ENCODE data around the gene COL7A1.

COL7A1 gene

DNA sequence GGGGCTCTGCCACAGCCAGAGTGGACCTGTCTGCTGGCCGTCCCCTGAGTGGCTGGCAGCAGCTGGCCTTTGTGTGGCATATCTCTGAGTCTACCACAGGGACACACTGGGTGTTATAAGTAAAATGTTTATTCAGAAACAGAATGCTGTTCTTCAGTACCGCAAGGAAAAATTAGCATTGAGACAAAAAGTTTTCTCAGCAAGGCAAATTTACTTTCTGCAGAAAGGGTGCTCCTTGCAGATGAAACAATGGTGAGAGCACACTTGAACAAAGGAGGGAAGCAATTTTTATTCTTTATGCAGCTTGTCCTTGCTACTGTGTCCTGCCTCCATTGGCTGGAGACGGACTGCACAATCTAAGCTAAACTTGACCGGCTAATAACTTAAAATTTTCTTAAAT is 22.4 kb upstream of the COL7A1 start:
- no peak for DNase-seq

DNA sequence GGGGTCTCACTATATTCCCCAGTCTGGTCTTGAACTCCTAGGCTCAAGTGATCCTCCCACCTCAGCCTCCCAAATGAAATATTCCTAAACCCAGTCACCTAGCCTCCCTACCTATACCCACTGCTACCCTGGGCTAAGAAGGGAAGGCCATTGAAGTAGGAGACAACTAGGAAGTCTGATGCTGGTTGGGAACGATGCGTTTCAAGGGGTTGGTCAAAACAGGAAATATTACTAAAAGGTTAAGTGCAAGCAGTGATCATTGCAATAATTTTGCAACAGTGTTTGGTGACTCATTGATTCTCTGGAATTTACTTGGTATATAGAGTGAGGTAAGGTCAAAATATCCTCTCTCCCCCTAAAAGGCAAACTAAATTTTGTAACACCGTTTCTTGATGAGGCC is 18.9 kb upstream of the COL7A1 start:
- DNase-seq: no peak

DNA sequence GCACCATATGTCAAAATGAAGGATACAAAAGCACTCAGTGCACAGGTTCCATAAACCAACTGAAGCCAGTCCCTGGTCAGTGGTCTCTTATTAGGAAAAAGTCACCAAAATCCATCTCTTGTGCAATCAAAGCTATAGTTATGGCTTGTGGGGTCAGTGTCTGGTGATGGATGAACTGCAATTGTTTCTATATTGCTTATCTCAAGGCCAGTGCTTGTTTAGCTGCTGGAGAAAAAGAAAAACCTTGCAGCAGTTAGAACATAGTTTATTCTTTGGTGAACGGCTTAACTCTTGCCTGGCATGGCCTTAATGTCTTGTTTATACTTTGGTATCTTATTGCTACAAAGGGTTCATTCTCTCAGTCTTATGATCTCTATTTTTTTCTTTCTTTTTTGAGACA is 17.2 kb upstream of the COL7A1 start:
- no peak for DNase-seq

DNA sequence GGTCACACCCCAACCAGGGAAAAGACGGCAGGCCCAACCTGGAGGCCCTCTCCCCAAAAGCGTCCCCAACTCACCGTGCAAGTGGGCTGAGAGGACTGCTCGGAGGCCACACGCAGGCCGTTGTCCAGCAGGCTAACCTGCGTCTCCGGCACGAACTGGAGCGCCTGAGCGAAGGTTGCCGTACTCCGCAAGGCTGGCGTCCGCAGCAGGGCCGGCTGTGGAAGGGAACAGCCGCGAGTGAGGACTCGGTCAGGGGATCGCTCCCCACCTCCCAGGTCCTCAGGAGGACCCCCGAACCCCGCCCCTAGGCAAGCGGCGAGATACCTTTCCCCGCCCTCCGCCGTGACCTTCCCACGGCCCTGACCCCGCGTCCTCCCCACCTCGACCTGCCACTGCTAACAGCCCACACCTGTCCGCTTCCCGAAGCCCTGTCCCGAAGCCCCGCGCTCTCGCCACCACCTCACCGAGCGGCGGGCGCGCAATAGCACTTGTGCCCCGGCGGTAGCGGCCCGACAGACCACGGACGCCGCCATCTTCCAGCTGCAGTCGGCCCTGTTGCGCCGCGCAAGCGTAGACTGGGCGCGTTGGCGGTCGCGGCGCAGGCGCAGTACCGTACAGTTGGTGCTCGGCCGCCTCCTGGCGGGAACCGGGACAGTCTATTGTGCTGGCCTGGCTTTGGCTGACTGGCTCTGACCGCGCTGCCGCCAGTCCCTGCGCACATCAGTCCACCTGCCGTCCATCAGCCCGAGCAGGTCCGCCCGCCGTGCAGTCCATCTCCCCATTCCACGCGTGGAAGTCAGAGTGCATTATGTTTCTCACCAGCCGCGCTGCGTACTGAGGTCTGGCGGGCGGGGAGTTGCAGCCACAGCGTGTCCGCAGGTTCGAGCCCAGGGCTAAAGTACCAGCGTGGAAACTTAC is 14.2 kb upstream of the COL7A1 start, which contains the start of gene UQCRC1:
Gene UQCRC1 (minus strand): TSS at position 559 of the 918 bp plus-strand sequence. CDS start 26 bp downstream, at position 533.
- DNase-seq: peak; percentile 88 to 89

DNA sequence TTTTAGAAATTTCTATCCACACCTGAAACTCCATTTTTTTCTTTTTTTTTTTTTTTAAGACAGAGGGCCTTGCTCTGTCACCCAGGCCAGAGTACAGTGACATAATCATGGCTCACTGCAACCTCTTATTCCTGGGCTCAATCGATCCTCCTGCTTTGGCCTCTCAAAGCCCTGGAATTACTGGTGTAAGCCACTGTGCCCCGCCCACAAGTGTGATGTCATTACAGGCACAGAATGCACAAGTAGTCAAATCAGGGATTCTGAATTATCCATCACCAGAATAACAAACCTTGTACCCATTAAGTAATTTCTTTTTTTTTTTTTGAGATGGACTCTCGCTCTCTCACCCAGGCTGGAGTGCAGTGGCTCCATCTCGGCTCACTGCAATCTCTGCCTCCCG is 12.4 kb upstream of the COL7A1 start:
- DNase-seq: no peak

DNA sequence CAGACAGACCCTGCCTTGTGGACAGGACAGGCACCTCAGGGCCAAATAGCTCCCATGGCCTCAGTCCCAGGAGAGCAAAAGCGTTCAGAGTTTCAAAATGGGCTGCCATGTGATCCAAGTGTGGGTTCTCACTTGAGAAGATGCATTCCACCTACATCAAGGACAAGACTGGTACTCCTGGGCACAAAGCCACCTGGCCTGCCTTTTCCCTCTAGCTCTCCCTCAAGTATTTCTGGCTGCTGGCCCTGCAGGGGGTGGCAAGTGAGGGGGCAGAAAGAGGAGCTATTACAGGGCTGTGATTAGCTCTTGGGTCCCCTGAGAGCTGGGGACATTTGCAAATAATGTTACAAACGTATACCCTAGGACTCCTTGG is 6.5 kb upstream of the COL7A1 start:
- no peak for DNase-seq

DNA sequence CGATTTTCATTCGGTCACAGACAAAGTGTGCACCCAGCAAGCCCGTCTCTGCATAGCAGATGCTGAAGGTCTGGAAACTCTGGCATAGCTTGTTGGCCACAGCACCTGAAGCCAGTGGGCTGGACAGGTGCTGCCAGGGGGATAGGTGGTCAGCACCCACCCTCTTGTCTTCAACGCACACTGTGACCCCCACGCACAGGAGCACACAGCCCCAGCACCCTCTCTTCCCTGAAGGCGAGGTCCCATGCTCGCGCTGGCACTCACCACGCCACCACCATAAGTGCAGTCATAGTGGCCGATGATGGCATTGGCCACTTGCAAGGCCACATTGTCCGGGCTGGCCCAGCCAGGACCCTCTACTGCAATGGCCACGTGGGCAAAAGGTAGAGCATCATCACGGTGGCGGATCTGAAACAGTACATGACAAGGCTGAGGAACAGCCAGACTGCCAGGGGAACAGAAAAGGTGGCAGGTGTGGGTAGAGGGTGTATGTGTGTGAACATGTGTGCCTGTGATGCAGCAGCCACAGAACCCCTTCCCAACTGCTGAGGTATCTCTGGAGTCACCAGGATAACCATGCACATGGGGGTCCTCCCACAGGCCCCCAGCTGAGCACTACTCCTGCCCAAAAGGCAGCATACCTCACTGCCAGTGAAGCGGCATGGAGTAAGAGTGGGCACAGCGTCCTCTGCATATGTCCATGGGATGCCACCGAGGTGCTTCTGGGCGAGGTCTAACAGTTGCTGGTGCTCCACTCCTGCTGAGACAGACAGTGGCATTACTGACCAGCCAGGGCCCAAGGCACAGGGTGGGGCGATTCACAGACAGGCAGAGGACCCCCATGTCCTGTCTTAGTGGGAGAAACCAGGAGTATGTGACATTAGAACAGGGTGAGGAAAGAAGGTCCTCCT is 5.8 kb upstream of the COL7A1 start:
- DNase-seq: no peak

DNA sequence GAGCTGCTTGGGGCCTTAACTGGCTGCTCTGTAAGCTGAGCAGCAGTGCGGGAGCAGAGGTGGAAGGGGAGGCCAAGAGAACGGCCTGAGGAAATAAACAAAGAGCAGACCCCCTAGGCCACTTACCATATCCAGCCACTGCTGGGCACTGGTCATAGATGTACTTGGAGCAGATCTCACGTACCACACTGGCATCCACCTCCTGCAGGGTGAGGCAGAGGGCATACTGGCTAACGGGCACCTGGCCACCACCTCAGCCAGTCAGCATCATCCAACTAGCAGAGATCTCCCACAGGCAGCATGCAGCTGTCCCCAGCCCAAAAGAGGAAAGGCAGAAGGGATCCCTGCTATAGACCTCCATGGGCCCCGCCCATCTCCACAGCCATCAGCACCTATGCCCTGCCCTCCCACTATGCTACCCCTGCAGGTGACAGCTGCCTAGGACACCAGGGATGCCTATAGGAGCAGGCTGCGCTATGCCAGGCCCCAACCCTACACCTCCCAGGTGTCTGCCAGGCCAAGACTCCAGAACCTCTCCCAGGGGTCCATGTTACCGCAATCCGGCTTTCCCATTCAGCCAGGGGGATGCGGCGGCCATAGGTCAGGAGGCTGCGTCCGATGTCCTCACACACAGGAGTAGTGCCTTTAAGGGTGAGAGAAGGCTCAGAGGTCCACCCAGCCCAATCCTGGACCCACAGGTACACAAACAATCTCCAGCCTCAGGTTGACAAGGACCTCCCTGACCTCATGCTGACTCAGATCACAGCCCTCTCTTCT is 4.6 kb upstream of the COL7A1 start:
- no peak for DNase-seq

DNA sequence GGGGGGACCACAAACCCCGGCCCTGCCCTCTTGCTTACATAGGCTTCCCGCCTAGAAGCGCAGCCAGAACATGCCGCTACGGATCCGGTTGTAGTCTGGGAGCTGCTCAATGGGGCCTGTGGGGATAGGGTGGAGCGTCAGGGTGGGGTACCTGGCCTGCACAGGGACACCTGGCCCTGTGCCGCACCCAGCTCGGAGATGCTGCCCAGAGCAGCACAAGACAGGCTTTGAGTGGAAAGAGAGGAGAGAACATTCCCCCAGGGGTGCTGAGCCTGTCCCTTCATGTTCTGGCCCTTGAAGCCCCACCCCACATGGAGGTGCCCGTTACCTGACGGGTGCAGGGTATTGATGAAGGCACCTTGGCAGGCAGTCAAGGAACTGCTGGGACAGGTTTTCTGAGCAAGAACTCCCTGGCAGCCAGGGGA is 4.0 kb upstream of the COL7A1 start:
- no peak for DNase-seq

DNA sequence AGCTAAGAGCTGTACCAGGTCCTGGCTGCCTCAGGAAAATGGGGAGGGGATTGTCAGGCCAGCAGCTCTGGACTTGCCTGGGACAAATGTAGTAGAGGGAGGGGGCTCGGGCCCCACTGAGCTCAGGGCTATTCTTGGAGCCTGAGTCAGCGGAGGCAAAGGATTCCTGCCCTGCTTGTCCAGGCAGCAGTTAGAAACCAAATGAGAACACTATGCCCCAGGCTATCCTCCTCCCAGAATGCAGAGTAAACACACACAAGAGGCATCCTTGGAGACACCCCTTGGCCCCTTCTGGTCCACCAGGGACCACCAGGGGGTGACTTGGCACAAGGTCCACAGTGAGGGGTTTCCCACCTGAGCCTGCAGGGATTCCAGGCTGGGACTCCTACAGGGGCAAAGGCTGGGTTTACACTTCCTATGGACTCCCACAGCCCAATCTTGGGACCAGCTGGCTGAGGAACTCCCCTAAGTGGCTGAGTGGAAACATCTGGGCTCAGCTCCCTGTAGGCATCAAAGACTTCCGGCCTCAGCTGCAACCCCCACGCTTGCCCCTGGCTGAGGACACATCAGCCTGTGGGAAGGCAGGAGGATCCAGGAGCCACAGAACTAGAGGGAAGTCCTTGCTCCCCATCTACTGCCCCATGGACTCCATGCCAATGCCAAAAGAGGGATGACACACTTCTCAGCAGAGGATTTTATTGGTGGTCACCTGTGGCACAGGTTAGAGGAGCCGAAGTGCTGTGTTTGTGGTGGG is 3.4 kb upstream of the COL7A1 start:
- DNase-seq: no peak

DNA sequence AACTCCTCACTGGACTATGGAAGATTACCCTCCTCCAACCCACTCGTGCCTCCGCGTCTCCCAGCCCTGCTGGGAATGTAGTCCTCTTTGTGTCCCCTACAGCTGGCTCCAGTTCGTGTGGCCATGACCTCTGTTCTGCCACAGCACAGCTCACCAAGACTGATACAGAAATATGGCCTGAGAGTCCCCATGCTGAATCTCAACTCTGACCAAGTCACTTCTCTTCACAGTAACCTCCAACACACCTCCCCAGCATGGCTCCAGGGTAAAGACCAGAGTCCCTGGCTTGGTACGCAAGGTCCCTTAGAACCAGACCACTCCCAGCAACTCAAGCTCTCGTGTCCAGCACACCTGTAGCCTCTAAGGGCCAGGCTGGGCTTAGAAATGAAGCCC is 2.3 kb upstream of the COL7A1 start:
- no peak for DNase-seq

DNA sequence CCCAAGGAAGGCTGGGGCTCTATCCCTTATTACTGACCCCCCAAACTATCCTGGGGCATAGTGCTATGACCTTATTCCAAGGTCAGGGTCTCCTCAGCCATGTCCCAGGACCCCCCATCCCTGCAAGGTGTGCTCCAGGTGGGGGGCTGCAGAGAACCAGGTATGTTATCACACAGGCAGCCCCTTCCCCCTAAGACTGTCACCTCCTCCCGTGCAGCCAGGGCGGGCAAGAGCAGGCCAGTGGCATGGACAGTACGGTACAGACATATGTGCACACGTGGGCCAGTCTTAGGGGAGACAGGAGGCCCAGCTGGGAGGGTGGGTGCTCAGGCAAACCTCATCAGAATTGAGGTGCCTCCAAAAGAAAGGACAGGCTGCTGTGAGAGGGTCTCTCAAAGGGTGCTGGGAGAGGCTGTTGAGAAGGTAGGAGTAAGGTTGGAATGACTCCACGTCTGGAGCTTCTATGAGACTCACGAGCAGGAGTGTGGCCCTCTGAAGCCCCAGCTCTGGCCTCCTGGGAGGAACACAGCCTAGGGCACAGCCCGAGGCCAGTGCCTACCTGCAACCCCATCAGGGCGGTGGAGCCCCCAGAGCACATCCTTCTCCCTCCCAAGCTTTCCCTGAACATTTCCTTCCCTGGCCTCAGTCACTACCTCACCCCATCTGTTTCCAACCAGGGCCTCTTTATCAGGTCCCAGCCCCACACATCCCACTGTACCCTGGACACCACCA is 1.7 kb upstream of the COL7A1 start:
- DNase-seq: no peak

DNA sequence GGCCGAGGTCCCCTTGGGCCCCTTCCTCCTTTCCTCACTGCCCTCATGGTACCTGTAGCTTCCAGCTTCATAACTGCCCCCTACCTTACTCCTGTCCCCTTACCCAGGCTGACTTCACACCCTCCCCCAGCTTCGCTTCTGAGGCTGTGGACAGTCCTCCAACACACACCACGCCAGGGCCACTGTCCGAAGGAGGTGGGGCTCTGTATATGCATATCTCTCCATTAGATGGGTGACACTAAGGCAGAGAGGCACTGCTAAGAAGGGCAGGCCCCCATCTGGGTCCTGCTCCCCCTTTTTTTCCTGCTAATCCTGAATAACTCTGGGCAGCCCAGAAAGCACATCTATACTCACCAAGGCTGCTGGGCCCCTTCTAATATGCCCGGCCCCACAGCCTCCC is 1.0 kb upstream of the COL7A1 start:
- no peak for DNase-seq

DNA sequence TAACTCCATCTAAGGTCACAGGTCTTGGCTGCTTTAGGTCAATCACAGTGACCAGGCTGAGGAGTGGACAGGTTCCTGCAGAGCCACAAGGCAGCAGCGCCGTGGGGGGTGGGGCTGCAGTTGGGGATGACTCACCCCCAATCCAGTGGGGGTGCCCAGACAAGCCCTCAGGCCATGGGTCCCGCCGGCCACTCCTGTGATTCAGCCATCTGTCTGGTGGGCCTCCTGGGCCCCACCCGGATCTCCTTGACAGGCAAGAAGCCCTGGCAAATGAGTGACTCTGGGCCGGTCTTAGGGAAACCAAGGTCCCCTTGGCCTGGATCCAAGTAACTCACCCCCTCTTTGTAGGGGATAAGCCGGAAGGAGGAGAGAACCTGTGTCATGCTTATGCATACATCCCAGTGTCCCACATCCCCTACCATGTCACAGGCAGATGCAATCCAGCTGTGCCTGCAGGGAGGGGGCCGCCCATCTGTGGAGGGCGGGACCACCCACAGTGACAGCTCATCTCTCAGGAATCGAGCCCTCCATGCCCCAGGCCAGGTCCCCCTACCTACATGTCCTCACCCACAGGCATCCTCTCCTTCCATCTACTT is 495 bp upstream of the COL7A1 start:
- DNase-seq: no peak

DNA sequence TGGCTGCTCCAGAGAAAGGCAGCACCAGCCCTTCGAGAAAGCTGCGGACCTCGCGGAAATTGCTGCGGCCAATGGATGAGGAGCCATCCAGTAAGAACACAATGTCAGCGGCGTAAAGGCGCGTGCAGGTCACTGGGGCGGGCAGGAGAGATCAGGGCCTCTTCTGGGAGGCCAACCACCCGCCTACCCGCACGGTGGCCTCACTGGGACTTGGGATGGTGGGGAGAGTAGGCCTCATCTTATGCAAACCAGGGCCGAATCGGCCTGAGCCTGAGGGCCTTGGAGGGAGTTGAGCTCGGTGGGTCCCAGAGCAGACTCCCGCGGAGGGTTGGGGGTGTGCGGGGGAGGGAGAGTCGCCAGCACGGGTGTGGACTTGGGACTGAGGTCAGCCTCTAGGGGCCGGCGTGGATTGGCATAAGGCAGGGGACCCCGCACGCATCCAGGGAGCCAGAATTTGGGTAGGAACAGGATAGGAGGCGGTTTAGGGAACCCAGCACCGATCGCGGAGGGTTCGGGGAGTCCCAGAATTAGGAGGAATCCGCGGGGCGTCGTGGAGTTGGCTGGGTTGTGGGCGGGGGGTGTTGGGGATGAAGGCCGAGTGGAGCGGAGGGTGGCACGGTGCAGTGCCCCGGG is 596 bp downstream of the COL7A1 start:
- DNase-seq: no peak

DNA sequence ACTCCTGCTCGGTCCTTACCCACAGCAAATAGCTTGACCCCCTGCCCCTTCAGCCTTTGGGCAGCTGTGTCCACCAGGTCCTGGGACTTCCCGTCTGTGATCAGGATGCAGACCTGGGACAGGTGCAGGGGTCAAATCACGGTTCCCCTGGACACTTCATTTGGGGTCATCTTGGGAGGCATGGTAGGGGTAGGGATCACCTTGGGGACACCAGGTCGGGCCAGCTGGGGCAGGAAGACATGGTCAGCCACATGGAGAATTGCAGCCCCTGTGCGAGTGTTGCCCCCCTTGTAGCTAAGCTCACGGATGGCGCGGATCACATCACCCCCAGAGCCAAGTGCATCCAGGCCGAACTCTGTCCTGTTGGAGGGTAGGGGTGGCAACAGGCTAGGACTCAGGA is 1.8 kb downstream of the COL7A1 start:
- DNase-seq: no peak

DNA sequence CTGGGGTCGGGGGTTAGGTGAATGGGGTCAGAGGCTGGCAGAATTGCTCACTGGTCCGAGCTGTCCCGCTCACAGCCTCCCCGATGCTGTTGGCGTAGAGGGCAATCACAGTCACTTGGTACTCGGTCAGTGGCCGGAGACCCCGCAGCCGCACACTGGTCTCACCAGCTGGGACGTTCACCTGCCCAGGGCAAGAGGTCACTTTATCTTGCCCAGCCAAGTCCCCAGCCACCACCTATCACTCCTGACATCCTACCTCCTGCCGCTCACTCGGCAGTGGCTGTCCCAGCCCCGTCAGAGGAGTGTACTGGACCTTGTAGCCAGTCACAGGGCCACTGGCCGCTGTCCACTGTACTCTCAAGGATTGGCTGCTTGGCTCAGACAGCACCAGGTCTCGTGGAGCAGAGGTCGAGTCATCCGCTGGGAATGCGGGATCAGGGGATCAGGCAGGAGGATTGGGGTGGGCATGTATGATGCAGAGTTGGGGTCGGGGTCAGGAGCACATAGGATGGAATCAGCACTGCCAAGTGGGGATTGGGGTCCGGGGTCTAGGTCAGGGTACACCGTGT is 2.5 kb downstream of the COL7A1 start:
- no peak for DNase-seq

DNA sequence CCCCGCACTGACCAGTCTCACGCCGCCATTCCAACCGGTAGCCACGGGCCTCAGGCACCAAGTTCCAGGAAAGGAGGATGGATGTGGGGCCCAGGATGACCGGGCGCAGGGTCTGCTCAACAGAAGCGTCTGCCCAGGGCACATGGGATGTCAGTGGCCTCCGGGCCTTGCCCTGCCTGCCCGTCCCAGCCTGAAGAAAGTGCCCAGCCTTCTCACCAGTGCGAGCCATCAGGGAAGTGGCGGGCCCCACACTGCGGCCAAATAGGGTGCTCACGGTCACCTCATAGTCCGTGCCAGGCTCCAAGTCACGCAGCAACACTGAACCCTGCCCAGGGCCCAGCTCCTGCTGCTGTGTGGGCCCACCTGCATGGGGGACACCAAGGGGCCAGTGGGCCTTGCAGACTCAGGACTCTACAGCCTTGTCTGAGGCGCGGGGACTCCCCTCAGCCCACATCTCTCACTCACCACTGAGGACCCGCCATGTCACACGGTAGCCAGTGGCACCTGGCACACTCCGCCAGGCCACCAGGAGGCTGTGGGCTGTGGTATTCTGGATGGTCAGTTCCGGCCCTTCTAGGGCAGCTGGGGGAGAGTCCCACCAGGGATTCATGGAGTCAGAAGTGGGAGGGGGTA is 3.1 kb downstream of the COL7A1 start:
- no peak for DNase-seq

DNA sequence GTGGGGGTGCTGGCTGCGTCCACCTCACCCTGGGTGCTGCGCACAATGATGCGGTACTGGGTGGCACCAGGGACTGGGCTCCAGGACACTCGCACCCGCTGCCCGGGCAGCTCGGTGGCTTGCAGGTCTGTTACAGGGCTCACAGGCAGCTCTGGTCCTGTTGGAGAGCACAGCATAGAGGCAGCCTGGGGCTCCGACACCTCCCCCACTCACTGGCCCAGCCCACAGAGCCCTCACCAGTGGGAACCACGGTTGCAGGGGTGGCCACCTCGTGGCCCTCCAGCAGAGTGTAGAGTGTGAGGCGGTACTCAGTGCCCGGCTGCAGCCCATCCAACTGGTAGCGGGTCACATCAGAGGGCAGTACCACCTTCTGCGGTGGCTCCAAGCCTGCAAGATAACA is 3.7 kb downstream of the COL7A1 start:
- DNase-seq: no peak

DNA sequence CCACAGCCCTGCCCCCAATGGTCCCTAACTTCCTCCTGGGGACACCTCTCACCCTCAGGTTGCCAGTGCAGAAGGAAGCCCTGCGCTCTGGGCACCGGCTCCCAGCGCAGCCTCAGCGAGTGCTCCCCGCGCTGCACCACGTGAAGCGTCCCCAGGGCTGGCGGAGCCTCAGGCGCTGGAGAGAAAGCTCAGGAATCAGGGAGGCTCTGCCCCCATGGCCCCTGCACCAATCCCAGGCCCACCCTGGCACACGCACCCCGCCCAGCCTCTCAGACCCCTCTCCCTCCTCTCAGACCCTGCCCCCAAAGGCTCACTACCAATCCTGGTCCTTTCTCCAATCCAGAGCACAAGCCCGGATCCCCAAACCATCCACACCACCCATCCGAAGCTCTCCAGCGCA is 6.9 kb downstream of the COL7A1 start:
- DNase-seq: no peak
